Keratinocyte (primary cell): ENCODE results near the gene MANBA. TPM values are rescaled to one million over a fixed set of nuclear protein-coding genes. Genes with fewer than 3 reads are reported as not detected.

Experiments
- DNase-seq: peaks from one replicate; pipeline ENCODE4 v3.0.0-alpha.2; 2011; ENCODE audit warnings: low read depth, missing footprints, low spot score
- FAIRE-seq: peaks from 2 replicates; lab custom pipeline; 2011; peaks lifted over from hg19 to GRCh38; lab: Jason Lieb, UNC
- H2AFZ ChIP-seq: 2 replicates; pipeline ENCODE4 v1.6.0; 2012; ENCODE audit warnings: low read length, control low read depth, inconsistent platforms; ENCODE audit not compliant: control insufficient read depth
- H3K27ac ChIP-seq: 2 replicates; pipeline ENCODE4 v1.5.1; 2011; ENCODE audit warnings: low read length; ENCODE audit not compliant: control insufficient read depth, insufficient read depth
- H3K27me3 ChIP-seq: 3 replicates; pipeline ENCODE4 v1.6.0; 2011; ENCODE audit warnings: low read length; ENCODE audit not compliant: control insufficient read depth, insufficient read depth; ENCODE audit errors: extremely low read depth
- H3K36me3 ChIP-seq, 2 experiments: 2 replicates in 1 of 2; 3 replicates in 1 of 2; pipeline ENCODE4 v1.5.1; 2011; ENCODE audit warnings: low read length in 2 of 2, mild to moderate bottlenecking in 1 of 2; ENCODE audit not compliant: control insufficient read depth in 2 of 2, insufficient read depth in 2 of 2; ENCODE audit errors: extremely low read depth in 1 of 2
- H3K4me1 ChIP-seq: 3 replicates; pipeline ENCODE4 v1.5.1; 2011; ENCODE audit warnings: low read length; ENCODE audit not compliant: control insufficient read depth, insufficient read depth; ENCODE audit errors: extremely low read depth
- H3K4me2 ChIP-seq: 3 replicates; pipeline ENCODE4 v1.6.0; 2011; ENCODE audit warnings: low read depth, low read length; ENCODE audit not compliant: control insufficient read depth, insufficient read depth; ENCODE audit errors: extremely low read depth
- H3K4me3 ChIP-seq, 3 experiments: fragments of 200-600 bp in 1 of 3; sonication (generic) in 1 of 3; 2 replicates in 2 of 3; 3 replicates in 1 of 3; pipeline ENCODE4 v1.5.1; 2011 to 2016; ENCODE audit warnings: low read length in 3 of 3, mild to moderate bottlenecking in 3 of 3, control low read depth in 2 of 3, inconsistent platforms in 1 of 3, low read depth in 1 of 3, mixed read lengths in 1 of 3, mixed run types in 1 of 3, moderate library complexity in 1 of 3; ENCODE audit not compliant: control insufficient read depth in 2 of 3, insufficient read depth in 2 of 3; ENCODE audit errors: extremely low read depth in 1 of 3
- H3K79me2 ChIP-seq: 2 replicates; pipeline ENCODE4 v1.6.0; 2012; ENCODE audit warnings: low read length; ENCODE audit not compliant: control insufficient read depth, insufficient read depth
- H3K9ac ChIP-seq: 3 replicates; pipeline ENCODE4 v1.6.0; 2011; ENCODE audit warnings: low read length; ENCODE audit not compliant: control insufficient read depth, insufficient read depth; ENCODE audit errors: extremely low read depth
- H3K9me1 ChIP-seq: 3 replicates; pipeline ENCODE4 v1.6.0; 2011; ENCODE audit warnings: low read length; ENCODE audit not compliant: control insufficient read depth, insufficient read depth; ENCODE audit errors: extremely low read depth
- H3K9me3 ChIP-seq: 2 replicates; pipeline ENCODE4 v1.5.1; 2012; ENCODE audit warnings: low read depth, low read length; ENCODE audit not compliant: control insufficient read depth
- H4K20me1 ChIP-seq: 3 replicates; pipeline ENCODE4 v1.6.0; 2011; ENCODE audit warnings: low read length; ENCODE audit not compliant: control insufficient read depth, insufficient read depth; ENCODE audit errors: extremely low read depth
- EZH2 ChIP-seq: IDR thresholded peaks from one replicate; pipeline ENCODE4 v1.6.1; 2012; ENCODE audit warnings: inconsistent platforms, mild to moderate bottlenecking, low read length, moderate library complexity
- dilution Hi-C: fragments of 300-500 bp; cut with MboI; formaldehyde crosslinking; loops from one replicate; pipeline ENCODE4 v1.7.0; 2020; ENCODE audit warnings: low sequenced_read_pairs; ENCODE audit not compliant: extremely low pct_ligation_motif_present
- polyA plus RNA-seq, 5 experiments: library from polyadenylated mRNA; depleted of rRNA in 3 of 5; stranded (reverse) in 3 of 5; stranded (forward) in 1 of 5; unstranded in 1 of 5; fragments of >200 nt; gene quantifications; 1 replicate in 1 of 5; 2 replicates in 3 of 5; 3 replicates in 1 of 5; pipeline versions ENCODE4 v1.2.1 to v1.2.3, GENCODE V29; 2011 to 2012; ENCODE audit warnings: missing spikeins in 2 of 5, low read depth in 1 of 5, low replicate concordance in 1 of 5
- TF ChIP-seq, protein P1 (sequence below), 3 experiments: IDR thresholded peaks in 1 of 3; conservative IDR thresholded peaks in 1 of 3; optimal IDR thresholded peaks in 1 of 3; 2 replicates in 2 of 3; 3 replicates in 1 of 3; pipeline versions ENCODE3 to v1.5.1; 2011; ENCODE audit warnings: low read length in 3 of 3, mild to moderate bottlenecking in 3 of 3, moderate library complexity in 2 of 3, control low read depth in 1 of 3, inconsistent platforms in 1 of 3; ENCODE audit not compliant: insufficient read depth in 2 of 3; ENCODE audit errors: extremely low read depth in 1 of 3

Gene MANBA
- polyA plus RNA-seq, 1 donor (not counting 4 experiments of a cell fraction or from before 2014, with no cell fraction given) = 9.3 TPM

DNA sequence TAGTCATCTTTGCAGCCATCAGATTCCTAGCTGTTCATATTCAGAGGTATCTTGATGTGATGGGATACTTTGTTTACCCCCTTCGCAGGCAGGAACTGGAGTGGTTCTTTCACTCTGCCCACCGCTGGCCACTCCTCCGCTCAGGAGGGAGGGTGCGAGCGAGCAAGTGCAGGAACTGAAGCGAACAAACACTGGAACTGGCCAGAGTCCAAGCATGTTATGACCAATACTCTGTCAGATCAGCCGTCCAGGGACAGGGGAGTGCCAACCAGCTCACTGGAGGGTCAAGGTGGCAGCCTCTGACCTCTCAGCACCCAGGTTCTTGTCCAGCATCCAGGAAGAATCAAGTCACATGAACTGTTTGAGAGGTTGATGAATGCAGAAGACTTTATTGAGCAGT lies 18.0 kb upstream of the MANBA start:
- Histone ChIP-seq H3K9me1 (no peaks in the 10 kb centered on the region), H4K20me1 (no peaks in the 10 kb centered on the region), H3K9ac (no peak overlapping the region), H2AFZ (no peak overlapping the region), H3K4me3 (no peak overlapping the region), H3K27me3 (no peaks in the 10 kb centered on the region), H3K4me1 (no peaks in the 10 kb centered on the region), H3K79me2 (no peaks in the 10 kb centered on the region), H3K4me2 (no peak overlapping the region), H3K27ac (no peak overlapping the region), H3K9me3 (no peaks in the 10 kb centered on the region), H3K36me3 (no peaks in the 10 kb centered on the region)
- DNase-seq = no peak
- dilution Hi-C loops = no loop called here
- FAIRE-seq = no peak
- TF ChIP-seq, protein P1, sequence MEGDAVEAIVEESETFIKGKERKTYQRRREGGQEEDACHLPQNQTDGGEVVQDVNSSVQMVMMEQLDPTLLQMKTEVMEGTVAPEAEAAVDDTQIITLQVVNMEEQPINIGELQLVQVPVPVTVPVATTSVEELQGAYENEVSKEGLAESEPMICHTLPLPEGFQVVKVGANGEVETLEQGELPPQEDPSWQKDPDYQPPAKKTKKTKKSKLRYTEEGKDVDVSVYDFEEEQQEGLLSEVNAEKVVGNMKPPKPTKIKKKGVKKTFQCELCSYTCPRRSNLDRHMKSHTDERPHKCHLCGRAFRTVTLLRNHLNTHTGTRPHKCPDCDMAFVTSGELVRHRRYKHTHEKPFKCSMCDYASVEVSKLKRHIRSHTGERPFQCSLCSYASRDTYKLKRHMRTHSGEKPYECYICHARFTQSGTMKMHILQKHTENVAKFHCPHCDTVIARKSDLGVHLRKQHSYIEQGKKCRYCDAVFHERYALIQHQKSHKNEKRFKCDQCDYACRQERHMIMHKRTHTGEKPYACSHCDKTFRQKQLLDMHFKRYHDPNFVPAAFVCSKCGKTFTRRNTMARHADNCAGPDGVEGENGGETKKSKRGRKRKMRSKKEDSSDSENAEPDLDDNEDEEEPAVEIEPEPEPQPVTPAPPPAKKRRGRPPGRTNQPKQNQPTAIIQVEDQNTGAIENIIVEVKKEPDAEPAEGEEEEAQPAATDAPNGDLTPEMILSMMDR (optimal IDR thresholded peaks at IDR 0.05 in 1 of 3, IDR thresholded peaks at IDR 0.05 in 1 of 3, conservative IDR thresholded peaks at IDR 0.05 in 1 of 3; ENCODE audit: extremely low read depth in 1 of 3, insufficient read depth in 2 of 3, low read length in 3 of 3) = no peak
- no peak for TF ChIP-seq EZH2

DNA sequence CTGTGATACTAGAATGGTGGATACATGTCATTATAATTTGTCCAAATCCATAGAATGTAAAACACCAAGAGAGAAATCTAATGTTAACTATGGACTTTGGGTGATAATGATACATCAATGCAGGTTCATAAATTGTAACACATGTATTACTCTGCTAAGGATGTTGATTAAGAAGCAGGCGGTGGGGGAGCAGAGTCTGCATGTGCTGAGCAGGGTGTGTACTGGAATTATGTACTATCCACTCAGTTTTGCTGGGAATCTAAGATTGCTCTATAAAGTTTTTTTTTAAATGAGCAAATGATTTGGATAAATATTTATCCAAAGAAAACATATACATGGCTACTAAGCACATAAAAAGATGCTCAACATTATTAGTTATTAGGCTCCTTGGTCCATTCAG lies 15.0 kb upstream of the MANBA start:
- H3K79me2 ChIP-seq = no peaks in the 10 kb centered on the region
- FAIRE-seq = no peak
- no peak overlapping the region for H3K27ac ChIP-seq
- no peaks in the 10 kb centered on the region for H3K9me1 ChIP-seq
- H3K4me3 ChIP-seq = no peak overlapping the region
- H2AFZ ChIP-seq = no peak overlapping the region
- H3K27me3 ChIP-seq = no peaks in the 10 kb centered on the region
- no peaks in the 10 kb centered on the region for H3K9me3 ChIP-seq
- no peak for DNase-seq
- no peak overlapping the region for H3K4me2 ChIP-seq
- H3K36me3 ChIP-seq = no peaks in the 10 kb centered on the region
- no peak for TF ChIP-seq EZH2
- TF ChIP-seq, protein P1 (optimal IDR thresholded peaks at IDR 0.05 in 1 of 3, IDR thresholded peaks at IDR 0.05 in 1 of 3, conservative IDR thresholded peaks at IDR 0.05 in 1 of 3; ENCODE audit: extremely low read depth in 1 of 3, insufficient read depth in 2 of 3, low read length in 3 of 3) = no peak
- dilution Hi-C loops = no loop called here
- no peak overlapping the region for H3K9ac ChIP-seq
- H4K20me1 ChIP-seq = no peaks in the 10 kb centered on the region
- H3K4me1 ChIP-seq = no peaks in the 10 kb centered on the region
